ENCODE measurements around the gene ATRIP.

Gene ATRIP

DNA sequence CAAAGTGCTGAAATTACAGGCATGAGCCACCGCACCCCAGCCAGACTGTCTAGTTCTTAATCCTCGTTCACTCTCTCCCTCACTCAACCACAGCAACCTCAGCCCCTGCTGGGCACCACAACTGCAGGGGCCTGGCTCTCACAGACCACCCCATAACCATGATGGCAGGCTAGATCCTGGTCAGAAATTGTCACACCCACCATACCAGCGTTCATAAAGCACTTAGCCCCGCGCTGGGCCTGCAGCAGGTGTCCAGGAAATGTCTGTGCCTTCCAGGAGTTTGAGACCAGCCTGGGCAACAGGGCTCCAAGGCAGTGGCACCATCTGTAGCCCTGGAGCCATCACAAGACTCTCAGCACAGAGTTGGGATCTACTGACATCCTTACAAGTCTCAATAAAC is 55.6 kb downstream of the ATRIP start:
- TF ChIP-seq, protein P1, sequence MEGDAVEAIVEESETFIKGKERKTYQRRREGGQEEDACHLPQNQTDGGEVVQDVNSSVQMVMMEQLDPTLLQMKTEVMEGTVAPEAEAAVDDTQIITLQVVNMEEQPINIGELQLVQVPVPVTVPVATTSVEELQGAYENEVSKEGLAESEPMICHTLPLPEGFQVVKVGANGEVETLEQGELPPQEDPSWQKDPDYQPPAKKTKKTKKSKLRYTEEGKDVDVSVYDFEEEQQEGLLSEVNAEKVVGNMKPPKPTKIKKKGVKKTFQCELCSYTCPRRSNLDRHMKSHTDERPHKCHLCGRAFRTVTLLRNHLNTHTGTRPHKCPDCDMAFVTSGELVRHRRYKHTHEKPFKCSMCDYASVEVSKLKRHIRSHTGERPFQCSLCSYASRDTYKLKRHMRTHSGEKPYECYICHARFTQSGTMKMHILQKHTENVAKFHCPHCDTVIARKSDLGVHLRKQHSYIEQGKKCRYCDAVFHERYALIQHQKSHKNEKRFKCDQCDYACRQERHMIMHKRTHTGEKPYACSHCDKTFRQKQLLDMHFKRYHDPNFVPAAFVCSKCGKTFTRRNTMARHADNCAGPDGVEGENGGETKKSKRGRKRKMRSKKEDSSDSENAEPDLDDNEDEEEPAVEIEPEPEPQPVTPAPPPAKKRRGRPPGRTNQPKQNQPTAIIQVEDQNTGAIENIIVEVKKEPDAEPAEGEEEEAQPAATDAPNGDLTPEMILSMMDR (IDR thresholded peaks at IDR 0.05) = no peak
- intact Hi-C loops (cut with DNase I; ENCODE audit: low total_unique reads) = no loop called here
- H3K27ac ChIP-seq = peak overlapping the region; percentile 92 to 99

GRCh38 chr3:48502728-48503168 is 56.2 kb downstream of the ATRIP start:
- DNase-seq = peak; percentile 32 to 78
- Histone ChIP-seq H3K4me3 (peak overlapping the region; percentile 75 to 85), H3K9me3 (no peaks in the 10 kb centered on the region), H3K27me3 (no peaks in the 10 kb centered on the region), H3K27ac (peak overlapping the region; percentile 92 to 99), H3K36me3 (peaks cover 6 to 32% (median 22%) of the 10 kb centered on the region in 3 donors), H3K4me1 (peaks cover 0 to 33% (median 24%) of the 10 kb centered on the region in 4 donors)
- intact Hi-C loops (cut with DNase I; ENCODE audit: low total_unique reads) = no loop called here
- TF ChIP-seq, protein P1 (IDR thresholded peaks at IDR 0.05) = no peak

More for the DNA sequence above, 55.6 kb downstream of the ATRIP start:
- H3K4me3 ChIP-seq = no peak overlapping the region
- H3K9me3 ChIP-seq = no peaks in the 10 kb centered on the region
- peaks cover 6 to 32% (median 28%) of the 10 kb centered on the region in 3 donors for H3K36me3 ChIP-seq
- no peak for DNase-seq
- H3K4me1 ChIP-seq = peaks cover 0 to 28% (median 22%) of the 10 kb centered on the region in 4 donors
- no peaks in the 10 kb centered on the region for H3K27me3 ChIP-seq

- Histone ChIP-seq H3K27ac (peak overlapping the region; percentile 92 to 99), H3K36me3 (peaks cover 2 to 26% (median 14%) of the 10 kb centered on the region in 3 donors), H3K9me3 (no peaks in the 10 kb centered on the region), H3K4me1 (peaks cover 0 to 35% (median 26%) of the 10 kb centered on the region in 4 donors), H3K27me3 (no peaks in the 10 kb centered on the region), H3K4me3 (peak overlapping the region; percentile 75 to 85)
- intact Hi-C loops (cut with DNase I; ENCODE audit: low total_unique reads) = no loop called here
- TF ChIP-seq, protein P1 (IDR thresholded peaks at IDR 0.05) = no peak
- peak; percentile 81 to 82 for DNase-seq
Observed at GRCh38 chr3:48503401-48504050, 57.0 kb downstream of the ATRIP start.

DNA sequence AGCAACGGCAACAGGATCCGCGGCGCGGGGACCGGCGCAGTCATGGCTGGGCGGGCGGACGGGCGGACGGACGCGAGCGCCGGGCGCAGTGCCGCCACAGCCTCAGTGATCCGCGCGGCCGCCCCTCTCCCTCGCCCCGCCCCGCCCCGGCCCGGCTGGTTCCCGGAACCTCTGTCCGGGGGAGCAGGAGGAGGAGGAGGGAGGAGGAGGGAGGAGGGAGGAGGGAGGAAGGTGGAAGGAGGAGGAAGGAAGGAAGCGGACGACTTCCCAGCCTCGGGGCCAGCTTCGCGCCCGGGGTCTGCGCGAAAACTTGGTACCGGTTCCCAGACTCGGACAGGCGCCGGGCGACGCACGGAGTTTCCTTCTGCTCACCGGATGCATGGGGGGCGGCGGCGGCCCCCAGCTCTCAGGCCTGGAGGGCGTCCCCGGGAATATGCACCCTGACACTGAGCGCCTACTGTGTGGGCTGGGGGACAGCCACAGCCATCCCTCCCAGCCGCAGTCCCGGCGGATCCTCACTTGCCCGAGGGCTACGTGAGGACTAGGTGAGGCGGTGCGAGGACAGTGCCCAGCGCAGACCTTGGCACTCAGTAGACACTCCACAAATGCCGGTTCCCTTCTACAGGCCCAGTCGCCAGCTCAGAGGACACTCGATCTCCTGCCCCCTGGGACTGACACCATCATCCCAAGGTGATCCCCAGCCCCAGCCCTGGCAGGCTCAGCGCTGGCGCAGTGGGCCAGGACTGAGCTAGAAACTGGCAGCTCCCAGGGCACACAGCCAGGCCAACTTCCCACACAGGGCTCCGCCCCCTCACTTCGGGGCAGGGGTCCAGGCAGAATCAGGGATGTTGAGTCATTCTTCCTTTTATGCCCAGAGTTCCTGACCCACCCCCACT is 57.8 kb downstream of the ATRIP start, which contains the start of gene SHISA5:
SHISA5 (minus strand) TSS at position 124 of the 896 bp plus-strand sequence; CDS start at position 44, 80 bp downstream.
- no peaks in the 10 kb centered on the region for H3K9me3 ChIP-seq
- TF ChIP-seq, protein P1 (IDR thresholded peaks at IDR 0.05) = no peak
- DNase-seq = peak; percentile 83 to 94
- H3K4me3 ChIP-seq = peak within 1 kb of the TSS; percentile 75 to 85
- peaks cover 0 to 18% (median 7%) of the 10 kb centered on the region in 3 donors for H3K36me3 ChIP-seq
- intact Hi-C loops (cut with DNase I; ENCODE audit: low total_unique reads) = no loop called here
- peak within 1 kb of the TSS; percentile 92 to 99 for H3K27ac ChIP-seq
- H3K27me3 ChIP-seq = no peaks in the 10 kb centered on the region
- H3K4me1 ChIP-seq = peaks cover 0 to 35% (median 26%) of the 10 kb centered on the region in 4 donors

DNA sequence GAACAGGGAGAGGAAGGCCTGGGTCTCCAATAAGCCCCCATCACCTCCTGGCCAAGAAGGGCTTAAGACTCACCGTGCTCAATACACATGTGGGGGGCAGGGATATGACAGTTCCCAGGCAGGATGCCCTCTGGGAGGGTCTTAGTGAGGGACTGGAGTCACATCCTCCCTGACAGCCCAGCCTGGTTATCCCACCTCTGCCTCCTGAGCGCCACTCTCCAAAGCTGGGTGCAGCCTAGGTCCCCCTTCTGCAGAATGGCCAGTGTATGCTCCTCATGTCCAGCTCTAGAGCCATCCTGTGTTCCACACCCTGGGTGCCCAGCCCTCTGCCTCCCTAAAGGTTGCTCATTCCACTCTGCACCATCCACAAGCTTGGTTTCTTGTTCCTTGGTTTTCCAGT is 58.6 kb downstream of the ATRIP start:
- intact Hi-C loops (cut with DNase I; ENCODE audit: low total_unique reads) = loop anchor here (5.0 kb wide), 1 partner anchor 38 kb away; a partner anchor contains a TSS
- H3K4me3 ChIP-seq = peak overlapping the region; percentile 75 to 85

More for the DNA sequence above, 58.6 kb downstream of the ATRIP start:
- Histone ChIP-seq H3K27me3 (no peaks in the 10 kb centered on the region), H3K27ac (peak overlapping the region; percentile 92 to 99), H3K36me3 (peaks cover 0 to 10% (median 5%) of the 10 kb centered on the region in 3 donors), H3K4me1 (peaks cover 0 to 35% (median 26%) of the 10 kb centered on the region in 4 donors), H3K9me3 (no peaks in the 10 kb centered on the region)
- no peak for DNase-seq
- TF ChIP-seq, protein P1 (IDR thresholded peaks at IDR 0.05) = no peak

All from tibial artery (tissue), 4 donors.